NCI-H187 treated with DMSO at 0.1 percent for 48 hours (cell line): ENCODE measurements around the gene HMGA1.

Source experiments
- DNase-seq: peaks from one replicate; lab custom pipeline; 2025; lab: John Stamatoyannopoulos, UW

The HMGA1 gene, protein sequence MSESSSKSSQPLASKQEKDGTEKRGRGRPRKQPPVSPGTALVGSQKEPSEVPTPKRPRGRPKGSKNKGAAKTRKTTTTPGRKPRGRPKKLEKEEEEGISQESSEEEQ

DNA sequence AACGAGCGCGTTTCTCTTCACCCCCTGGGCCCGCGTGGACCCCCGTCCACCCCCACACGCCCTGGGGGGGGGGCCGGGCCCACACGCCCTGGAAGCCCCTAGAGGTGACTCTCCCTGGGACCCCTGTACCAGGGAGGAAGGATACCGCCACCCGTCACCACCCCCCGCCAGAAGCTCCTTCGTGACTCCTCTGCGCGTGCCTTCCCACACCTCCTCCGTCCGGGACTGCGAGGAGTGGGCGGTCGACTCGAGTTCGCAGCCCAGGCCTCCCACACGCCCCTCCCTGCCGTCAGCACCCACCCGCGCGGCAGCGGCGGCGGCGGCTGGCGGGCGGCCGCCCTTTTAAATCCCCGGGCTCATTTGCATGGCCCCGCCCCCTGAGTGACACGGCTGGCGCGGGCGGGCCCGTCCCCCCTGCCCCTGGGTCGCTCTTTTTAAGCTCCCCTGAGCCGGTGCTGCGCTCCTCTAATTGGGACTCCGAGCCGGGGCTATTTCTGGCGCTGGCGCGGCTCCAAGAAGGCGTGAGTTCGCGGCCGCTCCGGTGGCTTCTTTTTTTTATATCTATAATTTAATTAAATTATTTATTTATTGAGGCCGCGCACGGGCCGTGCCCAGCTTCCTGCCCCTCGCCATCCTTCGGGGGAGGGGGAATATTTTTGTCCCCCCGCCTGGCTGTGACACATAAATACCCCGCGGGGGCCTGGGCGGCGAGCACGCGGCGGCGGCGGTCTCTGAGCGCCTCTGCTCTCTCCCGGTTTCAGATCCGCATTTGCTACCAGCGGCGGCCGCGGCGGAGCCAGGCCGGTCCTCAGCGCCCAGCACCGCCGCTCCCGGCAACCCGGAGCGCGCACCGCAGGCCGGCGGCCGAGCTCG is at the start of gene HMGA1:
TSS of gene HMGA1 (plus strand) at position 431 of the 873 bp plus-strand sequence. CDS start 3,908 bp downstream, outside the sequence.
- peak; percentile 56 for DNase-seq

DNA sequence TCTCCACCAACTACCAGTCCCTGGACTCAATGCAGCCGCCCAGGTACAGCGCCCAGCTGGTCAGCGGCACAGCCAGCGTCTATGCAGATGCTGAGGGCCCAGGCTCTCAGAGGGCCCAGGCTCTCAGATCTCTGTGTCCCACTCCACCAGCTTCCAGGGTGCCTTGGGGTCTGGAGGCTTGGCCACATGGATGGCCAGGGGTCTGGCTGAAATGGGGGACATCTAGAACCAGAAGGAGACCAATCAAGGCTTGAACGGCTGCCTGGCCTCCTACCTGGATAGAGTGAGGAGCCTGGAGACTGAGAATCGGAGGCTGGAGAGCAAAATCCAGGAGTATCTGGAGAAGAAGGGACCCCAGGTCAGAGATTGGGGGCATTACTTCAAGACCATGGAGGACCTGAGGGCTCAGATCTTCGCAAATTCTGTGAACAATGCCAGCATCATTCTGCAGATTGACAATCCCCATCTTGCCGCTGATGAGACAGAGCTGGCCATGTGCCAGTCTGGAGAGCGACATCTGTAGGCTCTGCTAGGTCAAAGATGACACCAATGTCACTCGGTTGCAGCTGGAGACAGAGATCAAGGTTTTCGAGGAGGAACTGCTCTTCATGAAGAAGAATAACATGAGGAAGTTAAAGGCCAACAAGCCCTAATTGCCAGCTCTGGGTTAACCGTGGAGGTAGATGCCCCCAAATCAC is 46.7 kb upstream of the HMGA1 start:
- DNase-seq: no peak

DNA sequence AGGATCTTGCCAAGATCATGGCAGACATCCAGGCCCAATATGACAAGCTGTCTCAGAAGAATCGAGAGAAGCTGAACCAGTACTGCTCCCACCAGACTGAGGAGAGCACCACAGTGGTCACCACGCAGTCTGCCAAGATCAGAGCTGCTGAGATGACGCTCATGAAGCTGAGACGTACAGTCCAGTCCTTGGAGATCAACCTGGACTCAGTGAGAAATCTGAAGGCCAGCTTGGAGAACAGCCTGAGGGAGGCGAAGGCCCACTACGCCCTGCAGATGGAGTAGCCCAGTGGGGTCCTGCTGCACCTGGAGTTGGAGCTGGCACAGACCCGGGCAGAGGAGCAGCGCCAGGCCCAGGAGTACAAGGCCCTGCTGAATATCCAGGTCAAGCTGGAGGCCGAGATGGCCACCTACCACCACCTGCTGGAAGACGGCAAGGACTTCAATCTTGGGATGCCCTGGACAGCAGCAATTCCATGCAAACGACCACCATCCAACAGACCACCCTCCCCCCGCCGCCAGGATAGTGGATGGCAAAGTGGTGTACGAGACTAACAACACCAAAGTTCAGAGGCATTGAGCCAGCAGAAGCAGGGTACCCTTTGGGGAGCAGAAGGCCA is 46.1 kb upstream of the HMGA1 start:
- DNase-seq: no peak

DNA sequence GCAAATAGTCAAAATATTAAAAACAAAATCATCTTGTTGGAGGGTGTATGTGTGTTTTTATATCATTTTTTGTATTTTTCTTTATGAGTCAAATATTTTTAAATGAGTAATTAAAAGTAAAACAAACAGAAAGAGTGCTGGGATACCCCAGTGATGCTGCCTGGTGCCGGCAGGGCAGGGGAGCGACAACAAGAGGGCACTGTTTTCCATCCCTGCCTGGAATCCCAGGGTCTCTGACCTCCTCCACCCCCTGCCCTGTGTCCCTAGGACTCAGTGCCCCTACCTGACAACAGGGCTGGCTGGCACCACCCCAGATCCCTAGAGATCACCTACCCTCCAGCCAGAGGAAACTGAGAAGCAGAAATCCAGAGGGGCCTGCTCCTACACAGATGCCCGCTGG is 41.9 kb upstream of the HMGA1 start:
- no peak for DNase-seq

DNA sequence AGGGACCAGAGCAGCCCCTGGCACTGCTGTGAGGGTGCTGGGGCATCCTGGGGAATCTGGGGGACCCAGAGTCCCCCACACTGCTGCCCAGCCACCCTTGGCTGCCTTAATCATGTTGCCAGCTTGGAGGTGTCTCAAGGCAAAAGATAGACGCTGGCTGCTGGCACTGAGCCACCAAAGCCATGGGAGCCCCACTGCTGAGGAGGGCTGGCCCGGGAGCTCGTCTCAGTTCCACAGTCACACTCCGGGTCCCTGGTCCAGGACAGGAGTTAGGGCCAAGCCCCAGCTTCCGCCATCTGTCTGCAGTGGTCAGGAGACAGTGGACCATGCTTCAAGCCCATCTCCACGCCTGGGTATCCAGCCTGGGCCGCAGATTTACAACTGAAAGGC is 41.0 kb upstream of the HMGA1 start:
- DNase-seq: no peak

DNA sequence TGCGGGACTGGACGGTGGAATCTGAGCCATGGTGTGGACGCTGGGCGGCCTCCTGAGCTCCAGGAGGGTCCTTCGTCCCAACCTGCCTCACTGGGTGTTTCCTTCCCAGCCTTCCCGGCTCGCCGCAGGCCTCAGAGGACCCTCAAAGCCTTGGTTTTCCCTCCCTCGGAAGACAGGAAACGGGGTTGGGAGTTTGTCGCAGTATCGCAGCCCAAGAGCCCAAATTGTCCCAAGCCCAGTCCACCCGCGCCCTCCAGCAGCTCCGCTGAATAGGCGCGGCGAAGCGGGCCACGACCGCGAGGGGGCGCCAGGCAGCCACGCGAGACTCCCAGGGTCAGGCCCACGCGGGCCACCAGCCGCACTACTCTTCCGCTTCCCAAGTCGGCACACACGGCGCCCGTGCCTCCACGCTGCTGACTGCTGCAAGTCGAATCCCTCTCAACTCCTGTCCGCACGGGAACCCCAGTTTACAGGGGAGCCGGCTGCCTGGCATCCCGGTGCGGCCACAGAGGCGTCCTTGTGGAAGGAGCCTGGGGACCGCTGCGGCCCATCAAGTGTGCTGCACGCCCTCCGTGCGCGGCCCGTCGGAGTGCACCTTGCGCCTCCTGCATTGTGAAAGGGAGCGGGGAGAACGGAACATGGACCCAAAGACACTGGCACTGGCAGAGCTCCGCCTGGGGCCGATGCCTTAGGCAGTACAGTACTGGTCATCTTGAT is 40.4 kb upstream of the HMGA1 start:
- DNase-seq: peak; percentile 1

DNA sequence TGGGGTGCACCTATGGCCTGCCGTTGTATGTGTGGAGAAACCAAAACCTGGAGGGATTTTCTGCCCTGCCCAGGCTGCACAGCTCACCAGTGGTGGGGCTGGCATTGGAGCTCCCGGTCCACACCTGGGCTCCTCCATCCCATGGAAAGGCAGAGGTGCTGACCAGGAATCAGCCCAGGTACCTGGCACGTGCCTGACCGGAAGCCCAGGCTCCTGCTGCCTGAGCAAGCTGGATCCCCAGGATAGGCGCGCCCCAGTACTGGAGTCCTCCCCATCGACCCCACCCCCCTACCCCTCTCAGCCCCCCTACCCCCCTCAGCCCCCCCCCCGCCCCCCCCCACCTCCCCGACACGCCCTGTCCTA is 39.9 kb upstream of the HMGA1 start:
- DNase-seq: no peak

DNA sequence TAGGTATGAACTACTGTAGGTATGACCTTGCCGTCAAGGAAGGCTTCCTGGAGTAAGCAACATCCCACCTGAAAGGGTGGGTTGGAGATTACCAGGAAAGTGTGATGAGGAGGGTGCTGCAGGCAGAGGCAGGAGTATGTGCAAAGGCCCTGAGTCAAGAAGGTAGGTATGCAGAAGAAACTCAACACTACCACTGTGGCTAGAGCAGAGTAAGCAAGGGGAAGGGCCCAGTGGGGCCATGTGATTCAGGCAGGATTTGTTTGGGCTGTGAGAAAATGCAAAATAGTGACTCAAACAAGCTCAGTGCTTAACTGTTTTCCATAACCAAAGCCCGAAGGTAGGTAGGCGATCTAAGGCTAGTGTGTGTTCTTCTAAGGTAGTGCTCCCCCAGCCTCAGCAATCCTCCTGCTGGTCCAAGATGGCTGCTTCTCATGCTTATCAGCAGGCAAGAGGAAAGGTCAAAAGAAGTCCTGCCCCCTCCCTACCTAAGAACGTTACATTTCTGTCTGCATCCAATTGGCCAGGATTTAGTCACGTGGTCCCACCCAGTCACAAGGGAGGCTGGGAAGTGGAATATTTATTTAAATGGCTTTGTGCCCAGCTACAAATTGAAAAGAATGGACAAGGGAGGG is 36.2 kb upstream of the HMGA1 start:
- no peak for DNase-seq

DNA sequence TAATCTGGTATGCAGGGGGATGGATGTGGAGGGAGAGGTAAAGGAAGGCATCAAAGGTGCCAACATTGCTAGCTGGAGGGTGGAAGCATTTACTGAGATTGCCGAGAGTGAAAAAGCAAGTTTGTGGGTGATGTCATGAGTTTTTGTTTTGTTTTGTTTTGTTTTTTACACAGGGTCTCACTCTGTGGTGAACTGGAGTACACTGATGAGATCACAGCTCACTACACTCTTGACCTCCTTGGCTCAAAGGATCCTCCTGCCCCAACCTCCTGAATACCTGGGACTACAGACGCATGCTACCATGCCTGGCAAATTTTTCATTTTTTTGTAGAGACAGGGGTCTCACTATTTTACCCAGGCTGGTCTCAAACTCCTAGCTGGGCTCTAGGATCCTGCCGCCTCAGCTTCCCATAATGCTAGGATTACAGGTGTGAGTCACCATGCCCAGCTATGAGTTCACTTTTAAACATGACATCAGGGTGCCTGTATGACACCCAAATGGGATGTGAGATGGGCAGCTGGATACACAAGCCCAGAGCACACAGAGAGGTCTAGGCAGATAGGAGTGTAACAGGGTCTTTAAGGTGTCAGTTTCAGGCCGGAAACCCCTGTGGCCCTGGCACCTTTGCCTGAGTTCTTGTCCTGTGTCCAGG is 35.1 kb upstream of the HMGA1 start:
- DNase-seq: no peak

DNA sequence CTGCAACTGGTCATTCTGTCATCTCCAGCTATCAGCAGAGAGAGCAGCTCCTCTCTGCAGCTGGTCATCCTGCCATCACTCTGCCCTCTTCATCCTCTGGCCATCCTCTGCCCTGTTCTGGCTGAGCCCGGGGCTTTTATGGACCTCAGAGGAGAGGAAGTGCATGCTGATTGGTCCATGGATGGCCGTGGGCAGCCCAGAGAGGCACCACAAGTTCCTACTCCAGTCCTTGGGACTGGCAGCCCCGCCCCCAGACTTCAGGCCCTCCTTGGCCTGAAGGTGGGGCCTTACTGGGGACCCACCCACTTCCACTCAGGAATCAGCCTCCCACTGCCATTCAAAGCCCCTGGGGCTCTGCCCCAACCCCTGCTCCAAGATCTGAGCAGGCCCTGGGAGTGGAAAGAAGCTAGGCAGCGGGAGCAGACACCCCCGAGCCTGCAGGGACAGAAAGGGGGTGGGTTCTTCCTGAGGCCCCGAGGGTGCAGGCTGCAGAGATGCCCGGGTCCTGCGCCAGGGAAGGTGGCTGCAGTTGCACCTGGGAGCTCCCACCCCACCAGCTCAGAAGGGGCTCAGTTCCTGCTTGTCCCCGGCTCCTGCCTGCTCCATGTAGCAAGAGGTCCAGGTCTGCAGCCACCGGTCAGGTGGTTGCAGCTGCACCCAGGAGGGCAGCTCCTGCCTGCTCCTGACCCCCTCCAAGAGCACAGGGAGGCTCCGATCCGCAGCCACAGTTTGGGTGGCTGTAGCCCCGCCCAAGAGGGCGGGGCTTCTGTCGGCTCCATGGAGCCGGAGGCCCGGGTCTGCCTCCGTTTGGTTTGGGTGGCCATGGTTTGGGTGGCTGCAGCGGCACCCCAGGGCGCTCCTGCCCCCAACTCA is 34.1 kb upstream of the HMGA1 start:
- no peak for DNase-seq

DNA sequence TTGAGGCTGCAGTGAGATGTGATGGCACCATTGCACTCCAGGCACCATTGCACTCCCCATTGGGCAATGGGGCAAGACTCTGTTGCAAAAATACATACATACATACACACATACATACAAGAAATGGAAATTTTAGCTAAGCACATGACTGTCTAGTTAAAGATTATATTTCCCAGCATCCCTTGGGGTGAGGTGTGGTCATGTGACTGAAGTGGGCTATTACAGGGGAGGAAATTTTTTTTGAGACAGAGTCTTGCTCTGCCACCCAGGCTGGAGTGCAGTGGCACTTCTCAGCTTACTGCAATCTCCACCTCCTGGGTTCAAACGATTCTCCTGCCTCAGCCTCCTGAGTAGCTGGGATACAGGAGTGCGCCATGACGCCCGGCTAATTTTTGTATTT is 32.0 kb upstream of the HMGA1 start:
- no peak for DNase-seq

DNA sequence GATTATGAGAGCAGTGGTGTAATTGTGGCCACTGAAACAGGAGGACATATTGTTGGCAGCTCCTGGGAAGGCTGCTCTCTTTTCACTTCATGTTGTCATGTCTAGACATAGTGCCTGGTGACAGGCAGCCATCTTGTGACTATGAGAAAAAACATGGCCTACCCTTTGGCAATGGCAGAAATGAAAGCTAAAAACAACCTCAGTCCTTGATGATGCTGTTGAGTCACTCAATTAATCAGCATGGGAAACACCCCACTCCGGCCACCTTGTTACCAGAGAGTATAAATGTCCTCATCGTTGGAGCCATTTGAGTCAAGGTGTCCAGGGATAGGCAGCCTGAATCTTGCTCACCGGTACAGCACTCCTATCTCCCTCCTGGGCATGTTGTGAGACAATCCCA is 31.2 kb upstream of the HMGA1 start:
- DNase-seq: no peak

DNA sequence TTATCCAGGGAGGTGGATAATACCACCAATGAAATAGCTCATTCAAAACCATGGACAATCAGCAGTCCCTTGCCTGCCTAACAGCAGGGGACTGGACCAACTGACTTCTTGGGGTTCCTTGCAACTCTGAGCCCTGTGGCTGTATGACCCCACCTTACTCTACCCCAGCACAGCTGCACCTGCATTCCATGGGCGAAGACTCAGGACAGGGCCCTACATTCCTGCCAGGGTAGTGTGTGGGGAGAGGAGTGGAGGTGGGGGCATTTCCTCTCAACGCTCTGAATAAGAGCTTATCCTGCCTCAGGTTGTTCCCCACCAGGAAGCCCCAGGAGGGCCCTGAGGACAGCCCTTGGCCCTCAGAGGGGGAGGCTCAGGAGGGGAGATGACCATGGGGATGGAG is 30.8 kb upstream of the HMGA1 start:
- no peak for DNase-seq

DNA sequence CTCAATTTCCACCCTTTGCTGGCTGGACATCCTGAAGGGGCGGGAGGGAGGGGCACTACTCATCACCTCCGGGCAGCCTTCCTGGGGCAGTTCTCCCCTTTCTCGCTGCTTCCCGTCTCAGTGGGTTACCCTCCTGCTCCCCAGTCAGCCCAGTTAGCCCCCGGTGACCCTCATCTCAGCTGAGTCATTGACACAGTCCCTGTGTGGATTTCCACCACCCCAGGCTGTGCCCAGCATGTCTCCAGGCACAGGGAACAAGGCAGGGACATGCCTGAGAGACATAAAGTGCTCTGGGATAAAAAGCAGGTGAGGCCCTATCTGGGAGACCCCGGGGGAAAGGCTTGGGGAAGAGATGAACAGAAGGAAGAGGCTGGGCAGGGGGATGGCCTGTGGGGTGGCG is 29.9 kb upstream of the HMGA1 start:
- no peak for DNase-seq

DNA sequence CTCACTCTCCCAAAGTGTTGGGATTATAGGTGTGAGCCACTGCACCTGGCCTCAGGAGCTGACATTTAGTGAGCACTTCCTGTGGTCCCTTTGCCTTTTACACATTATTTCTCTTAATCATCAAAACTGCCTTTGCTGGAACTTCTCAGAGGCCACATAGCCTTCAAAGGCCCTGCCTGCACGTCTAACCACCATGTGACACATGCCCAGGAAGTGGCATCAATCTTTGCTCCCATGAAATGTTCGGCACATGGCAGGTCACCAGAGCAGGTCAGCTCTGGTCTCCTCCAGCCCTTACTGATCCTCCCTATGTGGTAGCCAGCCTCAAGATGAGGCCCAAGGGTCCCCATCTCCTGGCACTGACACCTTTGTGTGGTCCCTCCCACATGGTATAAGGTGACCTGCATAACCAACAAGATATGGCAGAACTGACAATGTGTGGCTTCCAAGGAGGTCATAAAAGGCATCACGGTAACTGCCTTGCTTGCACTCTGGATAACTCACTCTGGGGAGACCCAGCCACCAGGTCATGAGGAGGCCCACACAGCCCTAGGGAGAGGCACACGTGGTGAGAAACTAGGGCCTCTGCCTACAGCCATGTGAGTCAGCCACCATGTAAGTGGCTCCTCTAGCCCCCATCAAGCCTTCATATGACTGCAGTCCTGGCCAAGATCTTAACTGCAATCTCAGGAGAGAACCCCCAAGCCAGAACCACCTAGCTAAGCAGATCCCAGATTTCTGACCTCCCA is 28.8 kb upstream of the HMGA1 start:
- DNase-seq: no peak

DNA sequence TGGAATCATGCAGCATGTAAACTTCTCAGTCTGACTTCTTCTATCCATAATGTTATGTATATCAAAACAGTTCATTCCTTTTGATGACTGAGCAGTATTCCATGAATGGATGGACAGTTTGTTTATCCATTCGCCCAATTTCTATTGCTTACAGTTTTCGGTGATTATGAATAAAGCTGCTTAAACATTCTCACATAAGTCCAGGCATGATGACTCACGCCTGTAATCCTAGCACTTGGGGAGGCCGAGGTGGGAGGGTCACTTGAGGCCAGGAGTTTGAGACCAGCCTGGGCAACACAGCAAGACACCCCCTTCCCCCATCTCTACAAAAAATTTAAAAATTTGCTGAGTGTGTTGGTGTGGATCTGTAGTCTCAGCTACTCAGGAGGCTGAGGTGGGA is 22.9 kb upstream of the HMGA1 start:
- no peak for DNase-seq

DNA sequence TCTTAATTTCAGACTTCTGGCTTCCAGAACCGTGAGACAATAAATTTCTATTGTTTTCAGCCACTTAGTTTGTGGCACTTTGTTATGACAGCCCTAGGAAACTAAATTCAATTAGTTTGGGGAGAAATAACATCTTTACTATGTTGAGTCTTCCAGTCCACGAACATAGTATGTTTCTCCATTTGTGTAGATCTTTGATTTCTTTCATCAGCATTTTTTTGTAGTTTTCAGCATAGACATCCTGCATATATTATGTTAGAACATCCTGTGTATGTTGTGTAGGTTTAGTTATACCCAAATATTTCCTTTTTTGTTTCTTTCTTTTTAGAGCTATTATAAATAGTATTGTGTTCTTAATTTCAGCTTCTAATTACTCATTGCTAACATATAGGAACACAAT is 18.0 kb upstream of the HMGA1 start:
- no peak for DNase-seq

DNA sequence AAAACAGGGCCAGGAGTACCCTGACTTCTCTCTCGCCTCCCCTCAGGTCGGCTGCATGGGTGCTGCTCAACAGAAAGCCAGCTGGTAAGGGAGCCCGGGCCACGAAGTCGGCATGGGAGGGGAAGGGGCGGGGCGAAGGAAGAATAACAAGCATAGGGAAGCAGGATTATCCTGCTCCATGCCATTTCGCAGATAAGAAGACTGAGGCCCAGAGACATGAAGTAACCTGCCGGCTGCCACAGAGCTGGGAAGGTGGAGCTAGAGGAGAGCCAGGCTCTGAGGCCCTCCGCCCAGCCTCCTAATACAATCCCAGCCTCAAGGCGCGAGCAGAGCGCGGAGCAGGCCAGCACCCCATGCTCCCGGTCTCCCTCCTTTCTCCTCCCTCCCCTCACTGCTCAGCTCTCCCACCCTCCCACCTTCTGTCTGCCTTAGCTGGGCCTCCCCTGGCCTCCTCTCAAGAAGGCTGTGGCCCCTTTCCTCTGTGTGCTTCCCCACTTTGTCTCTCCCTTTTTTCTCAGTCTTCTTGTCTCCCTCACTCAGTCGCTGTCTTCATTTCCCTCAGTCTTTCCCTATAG is 13.2 kb upstream of the HMGA1 start:
- DNase-seq: no peak
